GM18858 (cell line): ENCODE measurements around the gene TGM4.

Experiments
- ATAC-seq: cut with Tn5 transposase; IDR thresholded peaks from one replicate; pipeline ENCODE4 v1.9.1; 2021; ENCODE audit not compliant: unreplicated experiment

Gene TGM4

GRCh38 chr3:44877333-44877732 is 2.9 kb downstream of the TGM4 start:
- no peak for ATAC-seq

GRCh38 chr3:44880284-44880683 is 5.9 kb downstream of the TGM4 start:
- ATAC-seq, result no peak

DNA sequence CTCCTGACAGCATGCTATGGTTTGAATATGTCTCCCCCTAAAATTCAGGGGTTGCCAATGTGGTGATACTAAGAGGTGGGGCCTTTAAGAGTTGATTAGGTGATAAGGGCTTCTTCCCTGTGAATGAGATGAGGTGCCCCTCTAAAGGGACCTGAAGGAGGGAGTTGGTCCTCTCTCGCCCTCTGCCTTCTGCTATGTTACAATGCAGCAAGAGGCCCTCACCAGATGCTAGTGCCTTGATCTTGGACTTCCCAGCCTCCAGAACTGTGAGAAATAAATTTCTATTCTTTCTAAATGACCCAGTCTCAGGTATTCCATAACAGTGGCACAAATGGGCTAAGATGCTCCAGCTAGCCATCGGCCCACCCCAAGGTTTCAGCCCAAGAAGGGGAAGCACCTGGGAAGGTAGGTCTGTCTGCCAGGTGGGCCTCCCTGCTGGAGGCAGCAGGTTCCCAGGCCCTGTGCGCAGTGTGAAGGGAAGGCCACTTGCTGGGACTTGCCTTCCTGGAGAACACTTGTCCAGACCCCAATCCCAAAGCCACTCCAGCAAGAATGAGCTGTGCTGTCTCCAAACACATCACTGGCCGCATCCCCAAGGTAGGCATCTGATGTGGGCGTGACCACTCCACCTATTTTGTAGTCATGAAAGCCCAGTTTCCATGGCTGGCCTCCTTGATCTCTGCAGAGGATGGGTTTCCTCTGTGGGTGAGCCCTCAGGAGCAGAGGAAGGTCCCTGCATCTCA is 9.0 kb downstream of the TGM4 start:
- no peak for ATAC-seq

DNA sequence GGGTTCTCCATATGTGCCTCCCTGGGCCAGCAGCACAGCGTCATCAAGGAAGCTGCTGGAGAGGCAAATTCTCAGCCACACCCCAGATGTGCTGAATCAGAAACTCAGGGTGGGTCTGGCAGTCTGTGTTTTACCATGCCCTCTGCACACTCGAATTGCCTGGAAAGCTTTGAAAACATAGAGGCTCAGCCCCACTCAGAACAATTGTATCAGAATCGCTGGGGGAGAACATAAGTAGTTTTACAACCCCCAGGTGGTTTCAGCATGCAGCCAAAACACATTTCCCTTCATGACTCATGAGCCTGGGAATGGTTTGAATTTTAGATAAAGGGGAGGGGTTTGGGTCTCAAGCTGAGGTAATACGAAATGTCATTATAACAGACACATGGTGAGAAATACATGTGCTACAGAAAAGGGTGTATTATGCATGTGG is 9.6 kb downstream of the TGM4 start:
- ATAC-seq, result no peak

DNA sequence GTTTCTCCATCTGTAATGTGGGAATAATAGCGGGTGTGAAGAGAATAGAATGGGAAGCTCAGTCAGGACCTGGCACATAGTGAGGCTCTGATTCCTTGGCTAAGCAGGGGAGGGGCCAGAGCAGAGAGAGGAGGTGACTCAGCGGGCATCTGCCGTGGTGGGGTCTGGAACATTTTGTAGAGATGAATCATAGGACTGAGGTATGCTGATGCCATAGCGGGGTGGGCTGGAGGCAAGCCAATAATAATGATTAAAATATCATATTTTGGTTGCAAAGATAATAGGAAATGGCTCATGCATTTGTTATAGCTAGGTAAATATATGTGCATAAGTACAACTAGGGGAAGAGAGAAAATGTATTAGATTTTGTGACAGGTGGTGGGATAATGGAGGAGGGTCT is 11.2 kb downstream of the TGM4 start:
- no peak for ATAC-seq

- no peak for ATAC-seq
Measured at GRCh38 chr3:44886561-44886960, 12.2 kb downstream of the TGM4 start.

- no peak for ATAC-seq
Measured at GRCh38 chr3:44887101-44887500, 12.7 kb downstream of the TGM4 start.

- no peak for ATAC-seq
Measured at GRCh38 chr3:44890258-44890657, 15.8 kb downstream of the TGM4 start.

GRCh38 chr3:44890852-44891251 is 16.4 kb downstream of the TGM4 start:
- no peak for ATAC-seq

GRCh38 chr3:44892689-44893088 is 18.3 kb downstream of the TGM4 start:
- ATAC-seq, result no peak

DNA sequence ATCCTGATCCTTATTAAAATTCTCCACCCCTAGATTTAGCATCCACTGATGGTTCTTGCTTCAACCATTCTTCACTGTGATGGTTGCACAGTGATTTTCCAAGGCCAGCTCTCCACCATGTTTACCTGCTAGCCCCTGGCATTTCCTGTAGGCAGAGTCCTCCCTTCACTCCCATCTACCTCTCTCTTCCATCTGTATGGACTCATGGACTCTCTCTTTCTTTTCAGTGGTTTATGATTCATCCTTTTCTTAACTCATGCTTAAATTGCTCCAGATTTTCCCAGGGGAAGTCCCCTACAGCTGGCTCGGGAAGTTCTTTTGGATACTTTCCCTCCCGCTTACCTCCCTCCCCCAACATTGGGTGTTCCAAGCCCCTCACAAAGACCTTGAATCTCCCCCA is 18.7 kb downstream of the TGM4 start:
- no peak for ATAC-seq

DNA sequence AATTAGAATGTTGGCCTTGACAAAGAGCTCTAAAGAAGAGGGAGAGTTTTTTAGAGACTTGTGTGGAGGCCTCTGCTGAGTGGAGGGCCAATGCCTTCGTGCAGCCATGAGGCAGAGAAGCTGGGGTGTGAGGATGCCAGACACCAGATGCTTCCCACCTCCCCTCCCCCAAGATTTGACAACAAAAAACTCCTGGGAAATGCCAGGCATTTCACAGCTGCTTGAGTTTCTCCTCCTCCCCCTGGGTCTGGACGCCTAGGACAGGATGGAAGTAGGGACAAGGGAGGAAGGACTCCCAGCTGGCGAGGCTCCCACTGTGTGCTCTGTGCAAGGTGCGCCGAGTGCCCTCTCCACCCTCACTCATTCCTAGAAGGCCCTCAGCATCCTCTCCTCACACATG is 20.1 kb downstream of the TGM4 start:
- ATAC-seq, result no peak

DNA sequence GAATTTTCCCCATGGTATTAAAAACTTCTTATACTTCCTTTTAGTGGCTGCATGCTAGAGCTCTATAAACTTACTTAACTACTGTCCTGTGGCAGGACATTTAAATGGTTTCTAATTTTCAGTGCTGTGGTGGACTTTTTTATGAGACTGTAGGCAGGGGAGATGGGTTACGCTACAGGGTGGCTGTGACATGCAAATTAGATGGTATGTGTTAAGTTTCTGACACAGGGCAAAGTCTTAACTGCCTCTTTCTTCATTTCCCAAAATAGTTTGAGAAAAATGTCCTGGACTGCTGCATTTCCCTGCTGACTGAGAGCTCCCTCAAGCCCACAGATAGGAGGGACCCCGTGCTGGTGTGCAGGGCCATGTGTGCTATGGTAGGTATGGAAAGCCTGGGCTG is 22.0 kb downstream of the TGM4 start:
- no peak for ATAC-seq

DNA sequence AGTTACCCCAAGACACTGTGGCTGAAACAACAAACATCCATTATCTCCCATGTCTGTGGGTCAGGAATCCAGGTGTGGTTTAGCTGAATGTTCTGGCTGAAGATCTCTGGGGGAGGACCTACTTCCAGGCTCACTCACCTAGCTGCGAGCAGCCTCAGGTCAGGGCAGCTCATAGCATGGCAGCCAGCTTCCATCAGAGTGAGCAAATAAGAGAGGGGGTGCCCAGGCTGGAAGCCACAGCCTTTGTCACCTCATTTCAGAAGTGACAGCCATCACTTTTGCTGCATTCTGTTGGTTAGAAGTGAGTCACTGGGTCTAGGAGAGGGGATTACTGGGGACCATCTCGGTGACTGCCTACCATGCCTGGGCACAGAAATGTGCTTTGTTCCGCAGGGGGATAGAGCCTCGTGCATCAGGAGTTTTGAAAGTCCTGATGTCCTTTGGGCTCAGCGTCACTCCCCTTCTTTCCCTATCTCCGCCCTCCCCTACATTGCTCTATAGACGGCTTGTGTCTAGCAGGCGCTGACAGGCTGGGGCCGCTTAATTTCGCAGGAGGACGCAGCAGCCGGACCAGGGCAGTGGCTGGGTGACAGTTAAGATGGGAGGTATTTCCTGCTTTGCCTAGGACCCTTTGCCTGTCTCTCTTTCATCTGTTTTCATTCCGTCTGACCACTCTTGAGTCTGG is 25.4 kb downstream of the TGM4 start:
- no peak for ATAC-seq

- ATAC-seq, result no peak
Measured at GRCh38 chr3:44902628-44903027, 28.2 kb downstream of the TGM4 start.

DNA sequence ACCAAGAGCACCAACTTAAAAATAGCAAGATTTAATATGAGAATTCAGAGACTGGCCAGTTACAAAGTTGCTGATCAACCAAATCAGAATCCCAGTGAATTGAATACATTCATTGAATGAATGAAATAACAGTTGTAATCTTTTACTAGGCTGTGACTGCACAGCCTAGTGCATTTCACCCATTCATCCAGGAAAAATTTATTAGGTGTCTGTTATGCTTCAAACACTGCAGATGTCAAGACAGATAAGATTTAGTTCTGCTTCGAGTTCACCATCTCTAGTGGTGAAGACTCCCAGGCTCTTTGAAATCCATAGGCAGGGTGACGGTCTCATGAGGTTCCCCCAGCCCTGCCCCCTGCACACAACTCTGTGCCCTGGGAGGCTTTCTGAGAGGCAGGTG is 28.9 kb downstream of the TGM4 start:
- ATAC-seq, result no peak

DNA sequence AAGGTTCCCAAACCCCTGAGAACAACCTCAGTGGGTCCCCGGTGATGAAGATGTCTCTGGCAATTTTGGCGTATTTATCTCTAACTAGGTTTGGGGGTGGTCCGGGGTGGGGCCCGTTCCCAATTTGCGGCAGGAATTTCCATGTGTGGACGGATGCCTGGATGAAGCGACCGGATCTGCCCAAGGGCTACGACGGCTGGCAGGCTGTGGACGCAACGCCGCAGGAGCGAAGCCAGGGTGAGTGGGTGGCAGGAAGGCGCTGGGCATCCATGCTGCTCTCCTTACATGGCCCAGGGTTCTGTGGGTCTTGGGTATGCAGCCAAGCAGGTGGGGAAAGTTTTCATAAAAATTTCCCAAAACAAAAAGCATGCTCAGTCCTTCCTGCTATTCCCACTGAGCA is 29.3 kb downstream of the TGM4 start:
- ATAC-seq, result no peak

DNA sequence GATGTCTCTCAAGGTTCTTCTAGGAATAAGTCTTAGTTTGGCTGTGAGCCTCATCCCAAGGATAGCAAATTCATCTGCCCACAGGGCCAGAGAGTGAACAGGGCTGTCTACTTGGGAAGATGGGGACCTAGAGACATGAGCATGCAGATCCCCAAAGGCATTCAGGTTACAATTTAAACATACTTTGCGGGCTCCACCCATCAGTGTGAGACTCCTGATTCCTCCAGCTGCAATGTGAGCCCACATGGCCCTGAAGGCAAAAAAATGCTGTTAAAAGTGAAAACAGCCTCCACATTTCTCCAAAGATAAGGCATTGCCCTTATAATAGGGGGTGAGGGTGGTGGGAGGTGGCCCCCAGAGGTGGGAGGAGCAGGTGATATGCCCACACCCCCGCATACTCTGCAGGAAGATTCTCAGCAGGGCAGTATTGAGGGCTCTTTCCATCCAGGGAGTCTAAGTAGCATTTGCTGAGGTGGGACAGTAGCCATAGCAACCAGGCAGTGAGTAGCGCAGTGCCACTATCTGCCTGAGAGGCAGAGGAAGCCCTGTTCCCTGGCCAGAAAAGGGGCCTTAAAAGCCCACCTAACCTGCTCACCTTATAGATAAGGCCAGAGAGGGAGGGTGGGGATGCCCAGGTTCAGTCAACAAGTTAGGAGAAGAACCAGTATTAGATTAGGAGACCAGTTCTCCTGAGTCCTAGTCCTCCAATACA is 31.2 kb downstream of the TGM4 start:
- ATAC-seq, result no peak

DNA sequence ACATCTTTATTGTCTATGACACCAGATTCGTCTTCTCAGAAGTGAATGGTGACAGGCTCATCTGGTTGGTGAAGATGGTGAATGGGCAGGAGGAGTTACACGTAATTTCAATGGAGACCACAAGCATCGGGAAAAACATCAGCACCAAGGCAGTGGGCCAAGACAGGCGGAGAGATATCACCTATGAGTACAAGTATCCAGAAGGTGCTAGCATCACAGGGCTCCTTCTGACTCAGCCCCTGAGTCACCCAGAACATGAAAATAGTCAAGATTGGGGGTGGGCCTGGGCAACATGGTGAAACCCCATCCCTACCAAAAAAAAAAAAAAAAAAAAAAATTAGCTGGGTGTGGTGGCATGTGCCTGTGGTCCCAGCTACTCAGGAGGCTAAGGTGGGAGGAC is 32.6 kb downstream of the TGM4 start:
- ATAC-seq, result no peak

DNA sequence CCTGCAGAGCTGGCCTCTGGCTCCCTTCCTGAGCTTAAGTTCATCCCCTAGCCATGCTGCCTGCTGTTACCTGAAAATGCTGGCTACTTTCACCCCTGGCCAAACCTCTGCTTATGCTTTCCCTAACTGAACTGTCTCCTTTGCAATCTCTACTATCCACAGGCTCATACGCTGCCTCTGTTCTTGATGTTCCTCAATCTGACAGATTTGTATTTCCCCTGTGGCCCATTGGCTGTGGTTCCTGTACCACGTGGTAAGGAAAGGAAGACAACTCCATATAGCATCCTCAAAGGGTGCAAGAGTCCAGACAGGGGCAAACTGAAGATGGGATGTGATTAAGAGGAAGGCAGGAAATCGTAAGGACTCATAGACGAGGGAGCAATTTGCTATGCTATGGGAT is 33.2 kb downstream of the TGM4 start:
- no peak for ATAC-seq

DNA sequence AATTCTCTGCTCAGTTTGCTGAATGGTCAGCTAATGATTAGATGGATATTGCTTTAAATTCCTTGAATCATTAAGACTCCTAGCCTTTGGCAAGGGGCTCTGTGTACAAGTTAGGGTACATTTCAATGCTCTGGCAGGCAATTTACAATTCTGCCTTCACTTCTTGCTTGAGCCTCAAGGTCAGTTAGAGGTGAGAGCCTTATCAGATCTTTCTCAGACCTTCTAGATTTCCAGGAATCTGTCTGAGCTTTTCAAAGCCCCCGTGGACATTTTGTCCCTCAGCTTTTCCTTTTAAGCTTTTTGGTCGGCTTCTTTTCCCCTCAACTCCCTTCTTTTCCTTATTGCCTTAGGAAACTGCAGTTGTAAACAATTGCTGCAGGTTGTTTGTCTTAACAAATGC is 34.7 kb downstream of the TGM4 start:
- no peak for ATAC-seq

DNA sequence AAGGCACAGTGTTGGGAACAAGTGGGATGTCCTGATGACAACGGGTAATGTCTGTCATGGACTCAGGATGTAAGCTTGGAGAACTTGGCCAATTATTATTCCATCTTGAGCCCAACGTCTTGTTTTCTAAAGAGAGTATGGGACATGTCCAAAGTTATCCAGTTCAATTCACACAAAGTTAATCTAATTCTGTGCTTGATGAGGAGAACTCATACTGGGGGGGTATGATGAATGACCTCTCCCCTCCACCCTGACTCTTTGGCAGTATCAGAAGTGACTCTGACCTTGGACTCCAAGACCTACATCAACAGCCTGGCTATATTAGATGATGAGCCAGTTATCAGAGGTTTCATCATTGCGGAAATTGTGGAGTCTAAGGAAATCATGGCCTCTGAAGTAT is 36.3 kb downstream of the TGM4 start:
- ATAC-seq, result no peak
